Effector CD8-positive, alpha-beta T cell (primary cell): ENCODE measurements around the gene ULK4.
"Not testable (repeated sequence)": the region's sequence is repeated elsewhere in the genome, so short reads cannot be mapped to it uniquely, and the experiment has no call there.

ENCODE experiments used
- DNase-seq: peaks from one replicate; lab custom pipeline; 2025; lab: John Stamatoyannopoulos, UW

Gene ULK4

DNA sequence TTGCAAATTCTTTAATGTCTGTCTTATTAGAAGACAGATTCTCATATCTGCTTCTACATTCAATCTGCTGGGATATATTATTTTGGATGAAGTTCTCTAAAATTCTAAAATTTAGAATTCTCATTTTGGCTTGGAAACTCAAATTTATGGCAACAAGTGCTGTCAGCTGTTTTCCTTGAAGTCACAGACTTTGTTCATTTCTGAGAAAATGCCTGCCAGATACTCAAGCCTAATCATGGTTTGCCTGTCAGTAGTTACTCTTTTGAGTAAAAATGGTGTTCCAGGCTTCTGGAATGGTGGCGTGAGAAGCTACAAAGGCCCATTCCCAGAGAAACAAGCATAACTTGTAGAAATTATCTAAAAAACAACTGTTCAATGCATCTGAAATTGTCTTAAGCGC lies 646.8 kb downstream of the ULK4 start:
- no peak for DNase-seq

DNA sequence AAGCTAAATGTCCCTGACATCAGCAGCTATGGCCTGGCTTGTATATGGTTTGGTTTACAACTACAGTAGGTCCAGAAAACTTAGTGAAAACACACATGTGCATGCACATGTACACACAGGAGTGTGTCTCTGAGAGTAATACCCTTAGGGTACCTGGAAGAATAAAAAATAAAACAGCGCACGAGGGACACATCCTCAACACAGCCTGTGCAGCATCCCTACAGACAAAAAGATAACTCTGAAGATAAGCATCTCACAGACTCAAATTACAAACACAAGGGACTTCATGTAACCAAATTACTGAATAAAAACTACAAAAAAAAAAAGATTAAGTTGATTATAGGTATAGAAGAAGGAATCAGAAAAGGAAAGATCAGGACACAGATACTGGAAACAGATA lies 653.8 kb downstream of the ULK4 start:
- no peak for DNase-seq

DNA sequence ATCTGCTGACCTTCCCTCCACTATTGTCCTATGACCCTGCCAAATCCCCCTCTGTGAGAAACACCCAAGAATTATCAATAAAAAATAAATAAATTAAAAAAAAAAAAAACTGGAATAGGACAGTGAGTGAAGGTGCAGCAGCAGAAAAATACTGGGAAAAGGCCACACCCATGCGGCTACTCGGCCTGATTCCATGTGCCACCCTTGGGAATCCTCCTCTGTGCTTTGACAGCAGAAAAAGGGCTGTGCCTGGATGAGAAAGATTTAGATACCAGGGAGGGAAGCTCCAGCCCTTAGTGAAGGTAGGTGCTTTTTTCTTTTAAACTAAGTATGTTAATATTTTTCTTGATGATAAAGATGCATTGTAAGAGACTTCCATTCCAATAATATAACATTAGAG lies 654.8 kb downstream of the ULK4 start:
- DNase-seq = no peak

DNA sequence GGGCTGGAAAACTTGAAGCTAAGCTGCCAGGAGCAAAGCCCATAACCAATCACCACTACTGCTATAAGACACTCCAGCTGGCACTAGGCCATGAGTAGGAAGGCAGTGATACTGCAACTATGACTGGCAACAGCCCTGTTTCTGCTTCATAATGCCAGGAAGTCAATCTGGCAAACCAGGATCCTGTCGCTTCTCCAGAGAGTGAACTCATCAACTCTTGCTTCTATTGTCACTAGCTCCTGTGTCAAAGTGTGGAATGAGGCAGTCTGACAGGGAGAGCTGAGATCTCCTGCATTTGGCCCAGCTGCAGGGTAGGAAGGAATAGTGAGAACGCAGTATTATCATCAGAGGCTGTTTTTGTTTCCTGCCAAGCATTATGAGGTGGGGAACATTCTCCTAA lies 657.3 kb downstream of the ULK4 start:
- DNase-seq = no peak

DNA sequence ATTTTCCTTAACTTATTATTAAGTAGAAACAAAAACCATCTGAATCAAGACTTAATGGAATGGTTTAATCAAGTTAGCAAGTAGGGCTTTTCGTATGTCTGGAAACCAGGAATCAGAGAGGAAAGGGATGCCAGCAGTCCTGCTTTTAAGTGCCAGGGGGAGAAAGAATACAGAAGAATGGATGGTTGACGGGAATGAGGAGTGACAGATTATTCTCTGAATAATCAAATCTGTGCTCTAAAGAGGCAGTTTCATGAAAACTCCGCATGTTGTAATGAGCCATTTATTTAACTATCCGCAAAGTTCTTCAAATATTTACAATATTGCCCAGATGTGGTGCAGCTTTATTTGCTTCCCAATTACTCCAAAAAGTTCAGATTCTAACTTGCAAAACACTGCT lies 659.6 kb downstream of the ULK4 start:
- DNase-seq = no peak

DNA sequence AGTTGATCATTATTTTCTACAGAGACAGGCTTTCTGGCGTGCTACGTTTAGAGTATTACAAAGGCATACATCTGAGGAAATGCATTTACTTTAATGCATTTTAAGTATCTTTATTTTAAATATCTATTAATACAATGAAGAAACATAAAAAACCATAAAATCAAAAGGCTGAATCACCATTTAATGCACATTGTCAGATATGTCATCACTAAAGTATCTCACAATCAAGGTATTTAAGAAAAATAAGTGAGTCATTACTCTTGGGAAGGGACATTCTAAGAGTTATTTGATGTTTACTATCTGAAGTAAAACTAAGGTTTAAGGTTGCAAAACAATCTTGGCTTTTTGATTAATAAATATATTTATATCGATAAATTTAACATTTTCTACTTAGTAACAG lies 660.4 kb downstream of the ULK4 start:
- DNase-seq = no peak

DNA sequence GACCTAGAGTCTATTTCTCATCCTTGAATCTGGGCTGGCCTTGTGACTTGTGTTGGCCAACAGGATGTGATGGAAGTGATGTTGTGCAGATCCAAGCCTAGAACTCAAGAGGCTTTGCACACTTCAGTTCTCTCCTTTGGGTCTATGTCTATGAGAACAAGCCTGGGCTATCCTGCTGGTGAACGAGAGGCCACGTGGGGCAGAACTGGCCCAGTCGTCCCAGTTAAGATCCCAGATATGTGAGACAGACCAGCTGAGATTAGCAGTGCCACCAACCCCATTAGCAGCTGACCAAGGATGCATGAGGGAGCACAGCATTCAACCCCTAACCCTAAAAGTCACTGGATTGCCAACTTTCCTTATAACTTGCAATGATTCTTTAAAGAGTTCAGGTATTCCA lies 662.9 kb downstream of the ULK4 start:
- no peak for DNase-seq

DNA sequence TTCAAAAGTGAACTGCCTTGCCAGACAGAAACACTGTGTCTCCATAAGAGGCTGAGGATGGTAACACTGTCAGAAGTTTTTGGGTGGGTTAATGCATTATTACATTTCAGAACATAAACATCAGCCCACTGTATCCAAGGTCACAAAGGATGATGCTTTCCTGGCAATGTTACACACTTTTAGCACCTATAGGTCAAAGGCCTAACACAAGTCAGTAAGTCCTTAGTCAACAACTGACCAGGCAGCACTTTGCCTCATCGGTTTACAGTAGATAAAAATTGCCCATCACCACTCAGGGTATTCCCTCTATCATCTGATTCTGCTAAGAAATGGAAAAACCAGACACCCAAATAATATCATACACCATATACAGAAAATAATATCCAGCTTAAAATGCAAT lies 664.2 kb downstream of the ULK4 start:
- no peak for DNase-seq

DNA sequence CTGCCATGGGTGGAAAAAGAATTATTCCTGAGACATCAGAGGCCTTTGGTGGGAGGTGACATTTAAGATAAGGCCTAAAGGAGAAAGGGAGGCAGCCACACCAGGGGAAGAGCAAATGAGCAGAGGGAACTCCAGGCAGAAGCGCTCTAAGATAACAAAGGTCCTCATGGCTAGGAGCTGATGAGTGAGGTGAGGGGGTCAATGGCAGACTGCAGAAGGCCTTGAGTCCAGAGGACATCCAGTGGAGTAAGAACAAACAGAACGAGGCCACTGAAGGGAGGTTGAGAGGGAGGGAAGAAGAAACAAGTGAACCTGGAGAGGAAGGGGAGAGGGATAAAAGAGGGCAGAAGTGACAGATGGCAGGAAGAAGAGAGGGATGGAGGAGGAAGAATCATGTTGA lies 665.3 kb downstream of the ULK4 start:
- DNase-seq = no peak

DNA sequence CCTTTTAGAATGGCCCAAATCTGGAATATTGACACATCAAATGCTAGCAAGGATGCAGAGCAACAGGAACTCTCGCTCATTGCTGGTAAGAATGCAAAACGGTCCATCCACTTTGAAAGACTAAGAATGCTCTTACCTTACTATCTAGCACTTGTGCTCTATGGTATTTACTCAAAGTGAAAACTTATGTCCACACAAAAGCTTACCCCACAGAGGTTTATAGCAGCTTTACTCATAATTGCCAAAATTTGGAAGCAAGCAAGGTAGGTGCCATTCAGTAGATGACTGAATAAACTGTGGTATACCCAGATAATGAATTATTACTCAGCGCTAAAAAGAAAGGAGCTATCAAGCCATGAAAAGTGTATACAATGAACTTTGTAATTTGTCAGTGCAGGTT lies 666.2 kb downstream of the ULK4 start:
- DNase-seq = no peak

DNA sequence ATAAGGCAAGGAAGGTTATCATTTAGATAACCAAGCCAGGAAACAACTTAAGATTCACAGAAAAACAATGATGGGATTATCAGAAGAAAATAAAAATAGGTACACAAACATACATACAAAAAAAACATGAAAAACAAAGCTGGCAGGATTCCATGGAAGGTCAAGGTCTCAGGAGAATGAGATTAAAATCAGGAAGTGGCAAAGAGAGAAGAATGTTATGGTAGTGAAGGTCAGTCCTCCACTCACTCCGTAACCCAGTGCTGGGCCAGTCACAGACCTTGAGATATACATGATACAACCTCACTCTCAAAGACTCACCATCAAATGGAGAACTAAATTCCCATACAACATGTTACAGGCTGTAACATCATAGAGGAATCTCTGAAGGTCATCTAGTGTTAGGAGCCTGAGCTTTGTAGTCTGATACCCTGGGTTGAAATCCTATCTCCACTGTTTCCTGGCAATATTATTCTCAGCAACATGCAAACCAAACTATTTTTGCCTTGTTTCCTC lies 668.7 kb downstream of the ULK4 start:
- no peak for DNase-seq

DNA sequence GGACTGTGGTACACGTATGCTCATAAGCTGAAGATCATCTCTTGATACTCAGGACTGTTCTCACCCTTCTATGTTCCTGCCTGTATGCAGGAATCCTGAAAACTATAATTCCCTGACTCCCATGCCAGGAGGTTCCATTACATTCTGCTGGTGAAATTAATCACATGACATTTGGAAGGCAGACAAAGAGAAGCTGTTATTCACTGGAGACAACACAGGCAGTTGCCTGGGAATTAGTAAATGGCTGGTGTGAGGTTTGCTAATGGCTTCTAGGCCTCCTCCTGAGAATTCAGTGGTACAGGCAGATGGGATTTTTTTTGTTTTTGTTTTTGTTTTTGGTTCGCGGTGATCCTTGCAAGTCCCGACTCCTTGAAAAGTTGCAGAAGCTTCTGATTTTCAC lies 671.2 kb downstream of the ULK4 start:
- DNase-seq = no peak

DNA sequence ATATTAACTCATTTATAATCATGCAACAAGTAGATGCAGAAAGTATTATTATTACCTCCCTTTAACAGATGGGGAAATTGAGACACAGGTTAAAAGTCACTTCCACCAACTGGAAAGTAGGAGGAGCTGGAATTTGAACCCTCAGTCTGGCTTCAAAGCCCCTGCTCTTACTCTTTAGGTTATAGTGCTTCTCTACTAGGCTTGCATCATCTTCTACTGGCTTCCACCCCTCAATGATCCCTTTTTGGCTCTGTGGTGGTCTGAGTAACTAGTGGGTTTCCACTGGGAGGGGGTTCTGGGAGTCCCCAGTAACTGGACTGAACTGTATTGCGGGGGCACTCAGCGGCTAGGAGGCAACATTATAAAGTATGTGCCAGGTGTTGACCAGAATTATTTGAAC lies 671.6 kb downstream of the ULK4 start:
- no peak for DNase-seq

DNA sequence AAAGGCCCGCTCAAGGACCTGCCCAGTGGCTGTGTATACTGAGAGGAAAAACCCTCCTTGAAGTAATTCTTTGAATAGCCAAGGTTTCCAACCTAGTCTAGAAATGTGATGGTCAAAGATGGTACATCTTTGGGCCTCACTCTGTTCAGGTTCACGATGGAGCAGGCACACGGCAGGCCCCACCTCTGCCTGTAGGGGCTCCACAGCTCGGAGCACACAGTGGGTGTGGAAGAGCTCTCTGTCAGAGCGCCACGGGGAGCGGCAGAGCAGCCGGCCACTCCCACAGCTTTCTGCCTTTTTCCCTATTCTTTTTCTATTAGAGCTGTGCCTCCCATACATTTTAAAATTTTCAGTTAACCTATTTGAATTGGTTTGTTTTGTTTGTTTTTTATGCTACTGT lies 673.1 kb downstream of the ULK4 start:
- no peak for DNase-seq

DNA sequence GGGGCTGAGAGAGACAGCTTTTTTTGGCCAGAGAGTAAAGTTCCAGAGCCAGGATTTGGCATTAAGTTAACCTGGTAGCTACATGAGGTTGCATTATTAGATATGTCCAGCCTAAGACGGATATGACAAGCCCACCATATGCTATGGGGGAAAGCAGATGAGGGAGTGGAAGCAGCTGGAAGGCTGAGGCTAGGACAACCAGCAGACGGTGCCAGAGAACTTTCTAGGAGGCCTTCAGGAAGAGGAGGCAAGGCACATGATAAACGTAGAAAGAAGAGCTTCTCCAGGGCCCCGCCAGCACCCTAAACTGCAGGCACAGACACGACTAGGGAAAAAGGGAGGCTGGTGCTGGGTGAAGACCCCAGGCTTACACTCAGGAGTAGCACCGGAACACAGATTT lies 675.6 kb downstream of the ULK4 start:
- DNase-seq = no peak

DNA sequence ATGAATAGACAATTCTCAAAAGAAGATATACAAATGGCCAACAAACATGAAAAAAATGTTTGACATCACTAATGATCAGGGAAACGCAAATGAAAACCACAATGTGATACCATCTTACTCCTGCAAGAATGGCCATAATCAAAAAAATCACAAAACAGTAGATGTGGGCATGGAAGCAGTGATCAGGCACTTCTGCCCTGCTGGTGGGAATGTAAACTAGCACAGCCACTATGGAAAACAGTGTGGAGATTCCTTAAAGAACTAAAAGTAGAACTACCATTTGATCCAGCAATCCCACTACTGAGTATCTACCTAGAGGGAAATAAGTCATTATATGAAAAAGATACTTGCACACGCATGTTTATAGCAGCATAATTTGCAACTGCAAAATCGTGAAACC lies 677.0 kb downstream of the ULK4 start:
- not testable (repeated sequence) for DNase-seq

DNA sequence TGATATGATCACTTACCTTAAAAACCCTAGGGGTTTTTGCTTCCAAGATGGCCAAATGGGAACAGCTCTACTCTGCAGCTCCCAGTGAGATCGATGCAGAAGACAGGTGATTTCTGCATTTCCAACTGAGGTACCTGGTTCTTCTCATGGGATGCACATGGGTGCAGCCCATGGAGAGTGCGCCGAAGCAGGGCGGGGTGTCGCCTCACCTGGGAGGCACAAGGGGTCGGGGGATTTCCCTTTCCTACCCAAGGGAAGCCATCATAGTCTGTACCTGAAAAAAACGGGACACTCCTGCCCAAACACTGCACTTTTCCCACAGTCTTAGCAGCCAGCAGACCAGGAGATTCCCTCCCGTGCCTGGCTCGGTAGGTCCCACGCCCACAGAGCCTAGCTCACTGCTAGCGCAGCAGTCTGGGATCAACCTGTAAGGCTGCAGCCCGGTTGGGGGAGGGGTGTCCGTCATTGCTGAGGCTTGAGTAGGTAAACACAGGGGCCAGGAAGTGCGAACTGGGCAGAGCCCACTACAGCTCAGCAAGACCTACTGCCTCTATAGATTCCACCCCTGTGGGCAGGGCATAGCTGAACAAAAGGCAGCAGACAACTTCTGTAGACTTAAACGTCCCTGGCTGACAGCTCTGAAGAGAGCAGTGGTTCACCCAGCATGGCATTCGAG lies 684.0 kb downstream of the ULK4 start:
- DNase-seq = no peak

DNA sequence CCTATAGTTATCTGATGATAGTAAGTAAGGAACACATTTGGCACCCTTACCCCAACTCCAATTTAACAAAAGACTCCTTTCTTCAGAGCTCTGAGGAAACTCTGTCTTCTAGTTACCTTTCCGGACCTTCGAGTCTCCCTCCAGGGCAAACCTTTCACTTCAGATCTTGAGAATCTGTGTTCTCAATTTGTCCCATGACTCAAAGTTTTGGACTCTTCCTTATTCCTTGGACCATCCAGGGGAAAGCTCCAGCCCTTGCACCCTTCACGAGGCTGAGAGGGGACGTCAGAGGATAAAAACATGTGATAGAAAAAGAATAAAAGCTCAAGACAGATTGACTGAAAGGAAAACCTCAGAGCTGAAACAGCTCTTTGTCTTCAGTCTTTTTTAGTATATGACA lies 685.7 kb downstream of the ULK4 start:
- DNase-seq = no peak

DNA sequence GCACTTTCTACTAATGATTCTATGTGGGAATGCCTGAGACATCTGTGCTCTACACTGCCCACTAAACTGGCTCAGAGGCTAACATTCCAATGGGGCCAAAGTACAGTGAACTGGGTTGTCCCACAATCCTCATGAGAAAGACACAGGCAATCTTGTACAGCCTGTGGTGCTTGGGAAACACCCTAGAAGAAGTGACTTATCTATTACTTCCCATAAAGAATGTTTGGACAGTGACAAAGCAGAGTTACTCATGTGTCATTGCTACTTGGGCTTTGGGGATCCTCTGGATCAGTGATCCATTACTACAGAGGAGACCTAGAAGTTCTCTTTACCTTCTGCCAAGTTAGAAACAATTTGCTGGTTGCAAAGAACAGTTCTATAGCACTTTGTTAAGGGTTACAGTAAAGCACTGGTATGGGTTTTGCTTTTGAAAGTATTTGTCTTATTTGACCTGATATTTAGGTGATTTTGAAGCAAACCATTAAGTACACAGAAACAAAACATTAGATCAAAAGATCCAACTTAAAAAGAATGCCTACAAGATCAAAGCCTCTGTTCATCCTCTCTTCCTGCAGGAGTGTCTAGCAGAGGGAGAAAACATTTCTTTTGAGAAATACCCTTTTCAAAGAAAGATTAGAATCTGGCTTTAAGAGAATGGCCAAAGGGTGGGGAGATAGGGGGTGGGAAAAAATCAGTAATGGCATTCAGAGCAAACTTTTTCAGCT lies 686.8 kb downstream of the ULK4 start:
- DNase-seq = no peak

DNA sequence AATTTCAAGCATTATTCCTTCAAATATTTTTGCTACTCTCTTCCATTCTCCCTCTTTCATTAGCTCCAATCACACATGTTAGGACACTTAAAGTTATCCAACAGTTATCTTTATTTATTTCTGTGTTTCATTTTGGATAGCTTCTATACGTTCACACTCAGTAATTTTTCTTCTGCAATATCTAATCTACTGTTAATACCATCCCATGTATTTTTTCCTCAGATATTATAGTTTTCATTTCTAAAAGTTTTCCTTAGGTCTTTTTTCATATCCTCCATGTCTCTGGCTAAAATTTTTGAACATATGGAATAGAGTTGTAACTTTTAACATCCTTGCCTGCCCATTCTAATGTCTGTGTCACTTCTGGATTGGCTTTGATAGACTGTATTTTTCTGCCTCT lies 689.2 kb downstream of the ULK4 start:
- DNase-seq = no peak

DNA sequence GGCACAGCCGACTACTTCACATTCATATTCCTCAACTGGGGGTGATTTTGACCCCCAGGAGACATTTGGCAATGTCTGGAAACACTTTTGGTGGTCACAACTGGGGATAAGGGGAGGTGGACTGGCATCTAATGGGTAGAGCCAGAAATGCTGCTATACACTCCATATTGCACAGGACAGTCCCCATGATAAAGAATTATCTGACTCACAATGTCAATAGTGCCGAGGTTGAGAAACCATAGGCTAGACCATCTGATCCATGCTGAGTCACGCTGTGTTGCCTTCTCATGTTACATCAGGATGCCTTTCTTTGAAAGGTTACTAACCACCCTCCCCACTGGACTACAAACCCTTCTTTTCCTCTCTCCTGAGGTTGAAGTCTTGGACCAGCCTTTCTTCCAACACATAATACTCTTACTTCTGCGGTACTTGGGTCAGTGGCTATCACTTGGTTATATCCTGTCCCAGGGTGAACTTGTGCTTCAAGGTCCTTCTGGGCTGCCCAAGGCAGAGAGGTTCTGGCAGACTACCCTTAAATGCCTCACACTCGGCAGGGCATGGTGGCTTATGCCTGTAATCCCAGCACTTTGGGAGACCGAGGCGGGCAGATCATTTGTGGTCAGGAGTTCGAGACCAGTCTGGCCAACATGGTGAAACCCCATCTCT lies 693.8 kb downstream of the ULK4 start:
- no peak for DNase-seq

DNA sequence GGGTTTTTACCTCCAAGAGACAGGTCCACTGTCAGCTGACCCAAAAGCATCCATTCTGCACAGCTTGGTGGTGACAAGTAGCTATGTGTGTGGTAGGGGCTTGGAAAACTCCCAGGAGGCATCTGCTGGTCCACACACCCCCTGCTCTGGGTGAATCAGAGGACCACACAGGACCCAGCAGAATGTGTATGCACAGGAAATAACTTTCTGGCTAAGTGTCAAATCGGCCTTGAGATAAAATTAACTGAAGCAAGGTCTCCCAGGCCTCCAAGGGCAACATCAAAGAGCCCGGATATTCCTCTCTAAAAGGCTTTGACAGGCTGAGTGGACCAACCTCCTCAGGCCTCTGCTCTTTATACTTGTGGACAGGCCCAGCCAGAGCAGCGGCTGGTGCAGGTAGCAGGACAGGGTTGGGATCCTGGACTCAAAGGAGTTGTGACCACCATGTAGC lies 696.1 kb downstream of the ULK4 start:
- no peak for DNase-seq

DNA sequence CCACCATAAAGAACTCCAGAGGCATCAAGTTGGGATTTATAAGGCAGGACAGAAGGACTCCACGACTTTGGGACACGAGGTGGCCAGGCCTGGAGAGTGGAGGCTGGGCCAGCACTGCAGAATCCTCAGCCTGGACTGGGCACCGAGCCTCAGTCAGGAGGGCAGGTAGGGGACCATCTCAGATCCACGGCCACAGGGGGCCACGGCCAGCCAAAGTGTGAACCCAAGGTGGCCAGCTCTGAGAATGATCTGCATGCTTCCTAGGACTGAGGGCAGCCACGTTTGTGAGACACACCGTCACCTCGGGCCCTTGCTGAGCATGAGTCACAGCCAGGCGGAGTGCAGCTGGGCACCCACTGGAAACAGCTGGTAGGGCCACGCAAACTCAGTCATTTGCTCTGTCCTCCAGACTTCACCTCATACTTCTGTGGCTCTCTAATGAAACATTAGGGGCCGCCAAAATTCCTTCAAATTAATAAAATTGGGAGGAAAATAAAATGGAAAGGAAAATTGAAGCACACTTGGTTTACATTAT lies 696.8 kb downstream of the ULK4 start:
- DNase-seq = no peak
